Measurements from ENCODE around the gene MYO5A.

DNA sequence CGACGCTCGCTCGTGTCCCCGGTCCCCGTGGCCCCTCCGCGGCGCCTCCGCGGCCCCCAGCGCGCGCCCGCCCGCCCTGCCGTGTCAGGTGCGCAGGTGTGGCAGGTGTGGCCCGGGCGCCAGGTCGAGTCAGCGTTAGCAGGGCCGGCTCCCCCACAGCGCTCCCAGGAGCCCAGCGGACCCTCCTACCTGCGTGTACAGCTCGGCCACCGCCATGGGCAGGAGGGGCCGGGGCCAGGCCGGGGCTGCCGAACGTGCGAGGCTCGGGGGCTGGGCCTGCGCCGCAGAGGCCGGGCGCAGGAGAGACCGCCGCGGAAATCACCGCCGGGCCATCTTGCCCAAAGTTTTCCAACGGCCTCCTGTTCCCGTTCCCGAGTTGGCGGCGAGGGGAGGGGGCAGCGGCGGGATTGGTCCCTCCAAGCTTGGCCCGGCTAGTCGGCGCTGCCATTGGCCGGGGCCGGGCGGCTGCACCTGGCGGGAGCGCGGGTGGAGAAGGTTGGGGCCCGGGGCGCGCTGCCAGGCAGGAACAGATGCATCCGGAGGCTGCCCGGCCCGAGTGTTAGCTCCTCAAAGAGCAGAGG, 233.2 kb downstream of the MYO5A start, which contains the start of gene MYO5C:
- TF ChIP-seq, protein P1, sequence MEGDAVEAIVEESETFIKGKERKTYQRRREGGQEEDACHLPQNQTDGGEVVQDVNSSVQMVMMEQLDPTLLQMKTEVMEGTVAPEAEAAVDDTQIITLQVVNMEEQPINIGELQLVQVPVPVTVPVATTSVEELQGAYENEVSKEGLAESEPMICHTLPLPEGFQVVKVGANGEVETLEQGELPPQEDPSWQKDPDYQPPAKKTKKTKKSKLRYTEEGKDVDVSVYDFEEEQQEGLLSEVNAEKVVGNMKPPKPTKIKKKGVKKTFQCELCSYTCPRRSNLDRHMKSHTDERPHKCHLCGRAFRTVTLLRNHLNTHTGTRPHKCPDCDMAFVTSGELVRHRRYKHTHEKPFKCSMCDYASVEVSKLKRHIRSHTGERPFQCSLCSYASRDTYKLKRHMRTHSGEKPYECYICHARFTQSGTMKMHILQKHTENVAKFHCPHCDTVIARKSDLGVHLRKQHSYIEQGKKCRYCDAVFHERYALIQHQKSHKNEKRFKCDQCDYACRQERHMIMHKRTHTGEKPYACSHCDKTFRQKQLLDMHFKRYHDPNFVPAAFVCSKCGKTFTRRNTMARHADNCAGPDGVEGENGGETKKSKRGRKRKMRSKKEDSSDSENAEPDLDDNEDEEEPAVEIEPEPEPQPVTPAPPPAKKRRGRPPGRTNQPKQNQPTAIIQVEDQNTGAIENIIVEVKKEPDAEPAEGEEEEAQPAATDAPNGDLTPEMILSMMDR (IDR thresholded peaks at IDR 0.05) = no peak
- TF ChIP-seq POLR2A (IDR thresholded peaks at IDR 0.05) = no peak
